Eye (tissue), 1 donor: ENCODE data around the gene RREB1.
A peak's percentile ranks its signal among the peaks of the same experiment; 100 is the strongest.

Experiments
- DNase-seq: peaks from one replicate; pipeline ENCODE4 v3.0.0-alpha.2; 2015

RREB1 gene

DNA sequence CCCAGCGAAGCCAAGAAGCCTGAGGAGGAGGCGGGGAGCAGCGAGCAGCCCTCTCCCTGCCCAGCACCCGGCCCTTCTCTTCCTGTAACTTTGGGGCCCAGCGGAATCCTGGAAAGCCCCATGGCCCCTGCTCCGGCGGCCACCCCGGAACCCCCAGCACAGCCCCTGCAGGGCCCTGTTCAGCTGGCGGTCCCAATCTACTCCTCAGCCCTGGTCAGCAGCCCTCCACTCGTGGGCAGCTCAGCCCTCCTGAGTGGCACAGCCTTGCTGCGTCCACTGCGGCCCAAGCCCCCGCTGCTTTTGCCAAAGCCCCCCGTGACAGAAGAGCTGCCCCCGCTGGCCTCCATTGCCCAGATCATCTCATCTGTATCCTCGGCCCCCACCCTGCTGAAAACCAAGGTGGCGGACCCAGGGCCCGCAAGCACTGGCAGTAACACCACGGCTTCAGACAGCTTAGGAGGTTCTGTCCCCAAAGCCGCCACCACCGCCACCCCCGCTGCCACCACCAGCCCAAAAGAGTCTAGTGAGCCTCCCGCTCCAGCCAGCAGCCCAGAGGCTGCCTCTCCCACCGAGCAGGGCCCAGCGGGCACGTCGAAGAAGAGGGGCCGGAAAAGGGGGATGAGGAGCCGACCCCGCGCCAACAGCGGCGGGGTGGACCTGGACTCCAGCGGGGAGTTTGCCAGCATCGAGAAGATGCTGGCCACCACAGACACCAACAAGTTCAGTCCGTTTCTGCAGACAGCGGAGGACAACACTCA lies 123.4 kb downstream of the RREB1 start:
- DNase-seq, result no peak

DNA sequence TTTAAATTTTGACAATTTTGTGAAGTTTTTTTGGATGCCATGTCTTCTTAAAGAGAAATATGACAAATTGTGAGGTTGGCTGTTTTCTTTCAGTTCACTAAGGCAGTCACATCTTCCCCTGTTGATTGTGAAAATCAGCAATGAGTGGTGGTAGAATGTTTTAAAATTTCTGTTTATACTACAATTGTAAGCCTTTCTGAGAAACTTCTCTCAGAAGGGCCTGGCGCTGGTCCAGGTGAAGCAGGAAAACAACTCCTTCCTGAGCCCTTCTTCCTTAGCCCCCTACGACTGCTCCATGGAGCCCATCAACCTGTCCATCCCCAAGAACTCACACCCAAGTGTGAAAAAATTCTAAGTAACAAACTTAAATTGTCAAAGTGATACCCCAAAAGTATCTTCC lies 124.6 kb downstream of the RREB1 start:
- no peak for DNase-seq

DNA sequence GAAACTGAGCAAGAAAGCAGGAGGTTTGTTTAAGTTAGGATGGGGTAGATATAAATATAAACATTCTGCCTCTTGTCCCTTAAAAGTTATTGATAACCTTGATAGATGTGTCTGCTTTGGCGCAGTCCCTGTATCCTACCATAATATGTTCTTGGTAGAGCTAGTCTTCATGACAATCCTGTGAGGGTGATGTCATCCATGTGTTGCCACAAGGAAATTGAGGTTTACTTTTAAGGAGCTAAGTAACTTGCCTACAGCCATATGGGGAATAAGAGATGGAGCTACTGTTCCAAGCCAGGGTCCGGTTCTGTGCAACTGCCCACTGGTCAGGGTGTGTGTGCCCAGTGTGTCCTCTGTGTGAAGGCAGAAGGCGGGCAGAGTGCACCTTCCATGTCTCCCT lies 126.8 kb downstream of the RREB1 start:
- no peak for DNase-seq

DNA sequence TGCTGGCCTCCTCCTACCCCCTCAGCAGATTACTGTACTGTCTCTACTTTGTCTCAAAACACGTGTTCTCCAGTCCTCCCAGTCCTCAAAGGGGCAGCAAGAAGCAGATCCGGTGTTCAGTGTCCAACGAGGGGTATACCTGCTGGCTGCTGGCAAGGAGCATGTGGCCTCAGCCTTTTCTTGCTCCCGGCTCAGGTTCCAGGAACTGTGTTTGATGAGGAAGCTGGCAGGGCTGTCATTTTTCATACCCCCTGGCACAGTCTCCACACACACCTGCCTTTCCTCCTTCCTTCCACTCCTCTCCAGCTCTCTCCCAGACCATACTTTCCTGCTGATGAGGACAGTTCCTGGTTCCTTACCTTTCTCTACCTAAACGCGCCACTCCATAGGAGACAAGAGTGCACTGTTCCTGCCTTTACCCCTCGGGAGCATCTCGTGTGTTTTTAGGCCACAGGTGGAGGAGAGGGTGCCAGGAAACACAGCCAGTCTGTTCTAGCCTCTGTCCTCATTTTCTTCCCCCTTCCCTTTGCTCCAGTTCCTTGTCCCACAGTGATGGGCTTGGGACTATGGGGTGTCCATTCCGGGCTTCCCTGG lies 128.0 kb downstream of the RREB1 start:
- DNase-seq, result no peak

DNA sequence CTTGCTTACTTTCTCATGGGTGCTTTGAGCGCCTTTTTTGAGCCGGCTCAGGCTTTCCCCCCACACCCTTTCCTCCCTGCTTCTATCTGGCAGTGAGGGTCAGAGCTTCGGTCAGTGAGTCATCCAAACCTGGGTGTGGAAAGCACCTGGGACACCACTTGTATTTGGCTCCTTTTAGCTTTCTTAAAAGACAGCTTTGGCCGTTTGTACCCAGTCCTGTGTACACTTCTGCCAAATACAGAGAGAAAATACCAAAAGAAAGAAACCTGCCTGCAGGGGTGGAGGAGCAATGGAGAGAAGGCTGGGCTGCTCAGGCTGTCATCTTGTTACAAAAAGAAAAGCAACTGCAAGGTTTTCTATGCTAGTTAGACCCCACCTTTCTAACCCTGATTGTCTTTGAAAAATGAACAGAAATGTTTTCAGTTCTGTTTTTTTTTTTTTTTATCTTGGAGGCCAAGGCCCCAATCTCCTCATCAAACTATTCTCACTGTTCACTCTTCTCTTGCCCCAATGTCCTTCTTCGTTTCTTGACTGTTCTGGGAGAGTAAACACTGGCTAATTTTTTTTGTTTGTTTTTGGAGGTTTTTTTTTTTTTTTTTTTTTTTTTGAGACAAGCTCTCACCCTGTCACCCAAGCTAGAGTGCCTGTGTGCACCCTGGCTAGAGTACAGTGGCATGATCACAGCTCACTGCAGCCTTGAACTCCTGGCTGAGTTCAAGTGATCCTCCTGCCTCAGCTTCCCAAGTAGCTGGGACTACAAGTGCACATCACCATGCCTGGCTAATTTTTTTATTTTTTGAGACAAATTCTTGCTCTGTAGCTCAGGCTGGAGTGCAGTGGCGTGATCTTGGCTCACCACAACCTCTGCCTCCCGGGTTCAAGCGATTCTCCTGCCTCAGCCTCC lies 128.8 kb downstream of the RREB1 start:
- DNase-seq, result no peak

DNA sequence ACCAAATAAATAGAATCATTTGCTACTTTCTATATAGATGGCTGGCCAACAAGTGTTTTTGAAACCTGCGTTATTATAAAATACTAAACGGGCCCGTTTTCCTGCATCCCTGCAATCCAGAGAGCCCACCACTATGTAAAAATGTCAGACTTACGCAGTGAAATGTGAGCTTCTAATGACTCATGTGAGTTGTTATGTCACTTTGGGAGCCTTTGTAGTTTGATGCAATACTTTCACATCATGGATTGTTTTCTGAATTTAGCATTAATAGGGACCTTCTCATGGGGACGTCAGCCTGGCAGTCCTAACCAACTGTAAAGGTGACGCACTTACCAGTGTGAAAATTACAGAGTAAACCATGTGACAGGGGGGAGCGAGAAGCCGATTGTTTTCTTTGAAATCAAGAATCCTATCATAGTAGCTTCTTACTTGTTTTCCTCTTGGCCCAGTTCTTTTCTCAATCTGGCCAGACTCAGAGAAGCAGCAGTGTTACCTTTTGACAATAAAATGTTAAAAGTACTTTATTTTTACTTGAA lies 130.0 kb downstream of the RREB1 start:
- no peak for DNase-seq

DNA sequence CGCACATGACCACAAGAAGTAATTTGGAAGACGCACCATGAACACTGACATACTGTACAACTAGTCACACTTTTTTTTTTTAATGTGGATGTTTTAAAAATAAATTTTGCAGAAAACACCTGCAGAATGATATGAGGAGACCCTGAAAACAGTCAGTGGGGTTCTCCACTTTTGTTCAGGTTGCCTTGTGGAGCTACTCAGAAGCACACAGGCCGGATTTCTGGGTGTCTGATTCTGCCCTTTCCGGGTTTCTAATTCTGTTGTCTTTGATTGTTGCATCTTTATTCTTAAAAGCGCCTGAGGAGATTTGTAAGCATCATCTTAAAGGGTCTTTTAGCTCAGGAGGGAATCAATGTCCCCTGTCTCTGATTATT lies 130.8 kb downstream of the RREB1 start:
- DNase-seq, result no peak

DNA sequence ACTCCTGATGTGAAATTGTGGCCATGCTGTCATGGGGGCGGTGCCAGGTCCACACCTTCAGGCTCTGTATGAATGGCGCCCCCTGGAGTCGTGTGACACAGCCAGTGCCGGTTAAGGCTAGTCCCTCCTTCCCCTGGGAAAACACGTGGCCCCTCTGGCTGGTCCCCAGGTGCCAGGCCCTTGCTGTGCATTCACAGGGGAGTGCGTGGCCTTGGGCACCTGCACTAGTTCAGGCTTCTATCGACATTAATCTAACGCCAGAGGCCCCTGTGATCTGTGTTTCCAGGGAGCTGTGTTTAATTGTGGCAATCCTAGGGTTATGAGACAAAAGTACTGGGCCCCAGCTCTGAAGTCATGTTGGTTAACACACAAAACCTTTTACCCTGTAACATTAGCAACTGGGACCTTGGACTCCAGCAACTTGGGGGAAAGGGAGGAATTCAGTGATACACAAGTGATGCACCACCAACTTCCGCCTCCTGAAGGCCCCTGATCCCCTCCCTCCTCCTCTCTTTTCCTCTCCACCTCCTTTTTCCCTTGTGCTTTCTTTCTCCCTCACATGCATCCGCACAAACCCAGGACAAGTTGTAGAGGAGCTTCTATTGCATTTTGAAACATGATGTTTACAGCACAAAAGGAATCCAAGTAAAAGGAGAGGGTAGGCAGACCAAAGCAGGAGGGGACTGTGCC lies 131.3 kb downstream of the RREB1 start:
- peak; percentile 92 for DNase-seq

DNA sequence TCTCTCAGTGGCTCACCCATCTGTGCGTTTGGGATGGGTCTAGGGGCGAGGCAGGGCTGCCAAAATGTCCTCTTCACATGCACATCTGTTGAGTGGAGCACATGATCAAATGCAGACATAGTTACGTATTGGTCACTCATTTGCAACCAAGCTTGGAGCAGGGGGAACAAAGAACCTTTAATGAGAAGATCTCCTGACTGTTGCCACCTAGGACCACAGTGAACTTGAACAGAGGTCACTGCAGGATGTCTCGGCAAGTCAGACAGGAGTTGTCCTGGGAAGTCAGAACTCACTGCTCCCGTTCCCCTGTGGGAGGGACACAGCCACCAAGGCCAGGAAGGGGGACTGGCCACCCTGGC lies 131.8 kb downstream of the RREB1 start:
- no peak for DNase-seq

DNA sequence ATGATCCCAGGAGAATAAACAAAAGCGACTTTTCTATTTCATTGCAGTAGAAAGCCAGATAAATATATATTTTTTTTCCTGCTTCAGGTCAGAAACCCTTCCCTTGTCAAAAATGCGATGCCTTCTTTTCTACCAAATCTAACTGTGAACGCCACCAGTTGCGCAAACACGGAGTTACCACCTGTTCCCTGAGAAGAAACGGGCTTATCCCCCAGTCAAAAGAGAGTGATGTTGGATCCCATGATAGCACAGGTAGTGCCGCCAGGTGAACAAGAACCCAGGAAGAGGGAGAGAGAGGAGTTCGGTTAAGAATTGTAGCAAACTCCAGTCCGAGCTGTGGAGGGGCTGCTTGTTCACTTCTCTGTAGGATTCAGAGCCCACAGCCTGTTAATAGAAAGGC lies 132.6 kb downstream of the RREB1 start:
- no peak for DNase-seq

DNA sequence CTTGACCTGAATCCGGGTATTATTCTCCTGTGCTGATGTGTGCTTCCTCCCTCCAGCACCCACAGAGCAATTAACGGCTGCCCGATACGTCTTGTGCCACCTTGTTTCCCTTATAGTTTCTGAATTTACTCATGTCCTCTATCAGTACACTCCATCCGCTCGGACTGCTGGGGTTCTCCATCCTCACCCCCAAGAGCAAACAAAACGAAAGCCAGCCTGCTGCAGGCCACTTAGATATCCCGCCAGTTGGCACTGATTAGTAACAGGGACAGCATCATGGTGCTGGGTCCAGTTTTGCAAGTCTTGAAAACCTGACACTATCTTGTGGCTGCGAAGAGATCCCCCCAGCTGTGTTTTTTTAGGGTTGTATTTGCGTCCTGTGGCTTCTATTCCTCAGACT lies 133.4 kb downstream of the RREB1 start:
- no peak for DNase-seq

DNA sequence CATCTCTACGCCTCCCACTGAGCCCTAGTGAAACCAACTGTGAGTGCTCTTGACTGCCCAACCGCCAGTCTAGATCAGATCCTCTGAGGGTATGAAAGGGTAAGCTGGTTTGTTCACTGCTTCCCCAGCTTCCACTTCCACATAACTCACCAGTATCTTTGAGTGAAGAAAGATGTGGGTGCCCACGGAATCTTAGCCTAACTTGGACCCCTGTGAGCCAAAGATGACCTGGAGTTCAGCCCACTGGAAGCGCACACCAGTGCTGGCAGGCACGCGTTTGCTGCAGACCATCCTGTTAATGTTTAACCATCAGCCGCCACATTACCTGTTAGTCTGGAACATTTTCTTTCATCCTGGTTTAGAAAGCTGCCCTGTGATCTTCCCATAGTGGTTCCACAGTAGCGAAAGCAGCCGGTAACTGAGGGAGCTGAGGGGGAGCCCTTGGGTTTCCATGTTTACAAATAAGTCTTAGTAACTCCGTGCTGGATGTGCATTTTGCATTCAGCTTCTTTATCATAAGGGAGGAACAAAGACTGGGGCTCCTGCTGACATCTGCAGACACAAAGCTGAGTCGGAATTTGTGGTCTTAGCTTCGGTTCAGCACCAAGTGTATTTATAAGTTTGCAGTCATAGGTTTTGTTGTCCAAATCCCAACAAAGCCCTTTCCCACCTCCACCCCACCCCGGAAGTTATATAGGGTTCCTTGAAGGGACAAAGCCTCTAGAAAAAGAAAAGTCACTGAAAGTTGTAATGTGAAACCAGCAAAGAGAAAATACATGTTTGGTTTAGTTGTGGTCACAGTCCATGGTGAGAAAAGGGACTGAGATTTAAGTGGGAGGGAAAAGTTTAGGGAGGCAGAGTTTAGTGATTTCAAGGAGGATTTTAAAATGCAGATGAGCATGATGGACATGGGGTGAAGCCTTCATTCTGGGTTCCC lies 134.2 kb downstream of the RREB1 start:
- no peak for DNase-seq

DNA sequence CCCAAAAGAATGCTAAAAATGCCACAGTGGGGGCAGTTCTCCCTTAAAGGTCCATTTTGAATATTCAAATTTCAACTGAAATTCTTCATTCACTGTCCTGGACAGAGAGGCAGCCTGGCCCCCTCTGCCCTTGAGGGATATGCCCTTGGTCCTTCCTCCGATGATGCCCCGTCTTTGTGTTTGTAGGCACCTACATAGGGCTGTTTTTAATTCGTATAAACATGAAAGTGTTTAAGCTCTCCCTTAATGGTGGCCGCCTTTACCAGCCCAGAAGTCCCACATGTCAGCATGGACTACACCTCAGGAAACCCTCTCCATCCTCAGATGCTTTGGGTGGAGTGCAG lies 135.0 kb downstream of the RREB1 start:
- no peak for DNase-seq

DNA sequence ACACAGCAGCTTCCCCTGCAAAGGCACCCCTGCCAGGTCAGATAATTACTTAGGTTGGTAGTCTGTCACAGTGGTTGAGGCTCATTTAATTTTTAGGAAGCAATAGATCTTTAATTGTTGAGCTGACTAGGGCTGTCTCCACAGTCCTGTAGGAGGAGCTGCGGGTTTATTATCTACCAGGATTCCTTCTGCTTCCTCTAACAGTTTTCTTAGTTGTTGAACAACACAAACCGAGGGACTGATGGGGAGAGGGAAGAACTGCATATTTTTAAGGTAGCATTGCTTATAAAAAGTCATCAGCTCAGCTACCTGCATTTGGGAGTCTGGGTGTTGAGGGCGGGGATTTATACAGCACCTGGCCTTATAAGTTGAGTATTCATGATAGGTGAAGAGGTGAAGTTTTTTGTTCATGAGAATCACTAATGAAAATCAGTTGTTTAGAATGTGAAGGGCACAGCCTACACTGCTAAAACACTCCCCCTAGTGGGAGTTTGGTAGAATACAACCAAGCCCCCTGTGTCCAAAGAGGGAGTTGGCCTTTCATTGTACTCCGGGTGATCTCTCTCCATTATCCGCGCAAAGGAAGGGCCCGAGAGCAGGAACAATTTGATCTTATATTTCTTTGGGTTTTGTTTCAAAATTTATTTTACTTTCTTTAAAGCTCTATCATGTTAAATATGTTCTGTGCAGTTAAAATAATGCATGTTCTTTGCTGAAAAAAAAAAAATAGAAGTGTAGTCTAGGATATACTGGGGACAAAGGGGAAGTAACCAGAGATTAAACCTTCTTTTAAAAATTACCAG lies 135.6 kb downstream of the RREB1 start:
- DNase-seq, result peak; percentile 92

DNA sequence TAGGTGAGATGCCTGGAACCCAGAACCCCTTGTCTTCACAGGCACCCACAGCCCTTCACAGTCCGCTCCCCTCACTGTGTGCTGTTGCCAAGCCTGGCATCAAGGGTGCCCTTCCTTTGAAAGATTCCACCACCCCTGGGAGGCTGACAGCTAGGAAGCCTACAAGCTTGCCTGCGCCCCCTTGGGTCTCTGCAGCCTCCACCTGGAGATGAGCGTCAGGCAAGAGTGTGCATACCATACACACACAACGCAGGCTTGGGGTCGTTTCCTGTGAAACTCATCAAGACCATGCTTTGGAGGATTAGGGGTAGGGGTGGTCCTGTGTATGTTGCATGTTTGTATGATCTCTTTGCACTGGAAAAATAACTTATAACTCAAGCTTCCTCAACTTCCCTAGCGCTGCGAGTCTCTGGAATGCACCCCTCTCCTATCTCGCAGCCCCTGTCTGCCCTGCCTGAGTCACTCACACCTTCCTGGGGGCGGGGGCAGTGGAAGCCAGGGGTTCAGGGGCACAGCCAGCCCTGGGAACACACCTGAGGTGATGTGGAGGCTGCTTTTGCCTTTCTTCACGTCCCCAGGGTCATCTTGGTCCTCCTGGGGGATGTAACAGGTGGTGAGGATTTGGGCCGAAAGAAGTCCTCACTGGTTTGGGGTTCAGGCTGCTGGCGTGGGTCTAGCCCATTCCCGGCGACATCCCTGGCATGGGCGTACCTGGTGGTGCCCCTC lies 138.1 kb downstream of the RREB1 start:
- no peak for DNase-seq

DNA sequence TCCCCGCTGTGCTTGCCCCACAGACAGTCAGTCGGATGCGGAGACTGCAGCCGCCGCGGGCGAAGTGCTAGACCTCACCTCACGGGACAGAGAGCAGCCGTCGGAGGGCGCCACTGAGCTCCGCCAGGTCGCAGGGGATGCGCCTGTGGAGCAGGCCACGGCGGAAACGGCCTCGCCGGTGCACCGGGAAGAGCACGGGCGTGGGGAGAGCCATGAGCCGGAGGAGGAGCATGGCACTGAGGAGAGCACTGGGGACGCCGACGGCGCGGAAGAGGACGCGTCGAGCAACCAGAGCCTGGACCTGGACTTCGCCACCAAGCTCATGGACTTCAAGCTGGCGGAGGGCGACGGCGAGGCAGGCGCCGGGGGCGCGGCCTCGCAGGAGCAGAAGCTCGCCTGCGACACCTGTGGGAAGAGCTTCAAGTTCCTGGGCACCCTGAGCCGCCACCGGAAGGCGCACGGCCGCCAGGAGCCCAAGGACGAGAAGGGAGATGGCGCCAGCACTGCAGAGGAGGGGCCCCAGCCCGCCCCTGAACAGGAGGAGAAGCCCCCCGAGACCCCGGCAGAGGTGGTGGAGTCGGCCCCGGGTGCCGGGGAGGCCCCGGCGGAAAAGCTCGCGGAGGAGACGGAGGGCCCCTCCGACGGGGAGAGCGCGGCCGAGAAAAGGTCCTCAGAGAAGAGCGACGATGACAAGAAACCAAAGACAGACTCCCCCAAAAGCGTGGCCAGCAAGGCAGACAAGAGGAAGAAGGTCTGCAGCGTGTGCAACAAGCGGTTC lies 138.8 kb downstream of the RREB1 start:
- DNase-seq, result no peak

DNA sequence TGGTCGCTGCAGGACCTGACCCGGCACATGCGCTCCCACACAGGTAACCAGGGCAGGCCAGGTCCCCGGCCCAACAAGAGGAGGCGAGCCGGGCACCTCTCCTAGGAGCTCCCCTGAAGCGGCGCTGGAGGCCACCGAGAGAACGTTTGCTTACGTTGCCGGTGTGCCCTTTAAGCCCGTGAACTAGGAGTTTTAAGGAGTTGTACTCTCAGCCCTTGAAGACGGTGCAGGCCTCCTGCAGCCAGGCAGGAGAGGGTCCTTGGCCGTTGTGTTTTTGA lies 139.4 kb downstream of the RREB1 start:
- DNase-seq, result no peak

DNA sequence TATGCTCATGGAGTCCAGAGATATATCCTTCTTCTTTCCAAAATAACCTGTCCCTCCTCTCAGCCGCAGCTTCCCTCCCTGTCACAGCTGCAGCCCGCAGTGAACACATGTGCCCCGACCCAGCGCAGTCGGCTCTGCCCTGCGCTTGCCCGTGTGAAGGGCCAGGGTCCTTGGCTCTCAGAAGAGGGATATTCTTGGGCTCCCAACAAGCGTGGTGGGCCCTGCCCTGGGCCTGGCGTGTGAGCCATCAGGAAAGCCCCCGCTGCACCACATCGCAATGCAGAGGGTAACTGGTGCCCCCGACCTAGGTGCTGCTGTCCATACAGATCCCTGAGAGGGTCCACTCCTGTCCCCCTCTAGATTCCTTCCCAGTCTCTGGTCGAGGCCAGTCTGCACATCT lies 140.1 kb downstream of the RREB1 start:
- no peak for DNase-seq

DNA sequence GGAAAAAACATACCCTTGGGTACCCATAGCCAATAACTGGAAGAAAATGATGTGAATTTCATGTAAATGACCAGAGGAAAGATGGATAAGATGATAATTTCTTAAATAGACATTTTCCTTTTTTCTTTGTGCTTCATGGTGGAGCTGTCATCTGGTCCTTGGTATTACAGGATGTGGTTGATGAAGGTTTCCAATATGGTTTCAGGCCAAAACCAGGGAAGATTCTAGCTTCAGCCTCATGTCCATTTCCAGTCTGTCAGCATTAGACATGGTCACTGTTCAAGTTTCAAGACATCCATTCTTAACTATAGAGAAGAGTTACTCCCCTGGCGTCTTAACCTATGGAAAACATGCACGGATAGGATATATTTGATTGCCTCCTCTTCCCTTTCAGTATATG lies 141.6 kb downstream of the RREB1 start:
- DNase-seq, result no peak
